ENCODE data around the gene DNAH2.

DNAH2 gene

GRCh38 chr17:7835814-7836595 is 118.5 kb downstream of the DNAH2 start:
- H3K36me3 ChIP-seq (ENCODE audit: control insufficient read depth, insufficient read depth, low read length): peaks cover 3% of the 10 kb centered on the region
- H3K4me3 ChIP-seq (ENCODE audit: low read length): peak overlapping the region; percentile 83
- no peaks in the 10 kb centered on the region for H3K27me3 ChIP-seq (ENCODE audit: control insufficient read depth, insufficient read depth, low read length)
- H3K27ac ChIP-seq (ENCODE audit: low read depth, low read length): peak overlapping the region; percentile 92
- peaks cover 23% of the 10 kb centered on the region for H3K4me1 ChIP-seq (ENCODE audit: control insufficient read depth, insufficient read depth, low read length)
- H3K9ac ChIP-seq (ENCODE audit: low read length): peak overlapping the region; percentile 93

- Histone ChIP-seq H3K27me3 (ENCODE audit: control insufficient read depth, insufficient read depth, low read length) (no peaks in the 10 kb centered on the region), H3K27ac (ENCODE audit: low read depth, low read length) (peak overlapping the region; percentile 92), H3K9ac (ENCODE audit: low read length) (peak overlapping the region; percentile 93), H3K36me3 (ENCODE audit: control insufficient read depth, insufficient read depth, low read length) (peaks cover 3% of the 10 kb centered on the region), H3K4me1 (ENCODE audit: control insufficient read depth, insufficient read depth, low read length) (peaks cover 28% of the 10 kb centered on the region), H3K4me3 (ENCODE audit: low read length) (peak overlapping the region; percentile 83)
Observed at GRCh38 chr17:7836596-7837407, 119.3 kb downstream of the DNAH2 start.

DNA sequence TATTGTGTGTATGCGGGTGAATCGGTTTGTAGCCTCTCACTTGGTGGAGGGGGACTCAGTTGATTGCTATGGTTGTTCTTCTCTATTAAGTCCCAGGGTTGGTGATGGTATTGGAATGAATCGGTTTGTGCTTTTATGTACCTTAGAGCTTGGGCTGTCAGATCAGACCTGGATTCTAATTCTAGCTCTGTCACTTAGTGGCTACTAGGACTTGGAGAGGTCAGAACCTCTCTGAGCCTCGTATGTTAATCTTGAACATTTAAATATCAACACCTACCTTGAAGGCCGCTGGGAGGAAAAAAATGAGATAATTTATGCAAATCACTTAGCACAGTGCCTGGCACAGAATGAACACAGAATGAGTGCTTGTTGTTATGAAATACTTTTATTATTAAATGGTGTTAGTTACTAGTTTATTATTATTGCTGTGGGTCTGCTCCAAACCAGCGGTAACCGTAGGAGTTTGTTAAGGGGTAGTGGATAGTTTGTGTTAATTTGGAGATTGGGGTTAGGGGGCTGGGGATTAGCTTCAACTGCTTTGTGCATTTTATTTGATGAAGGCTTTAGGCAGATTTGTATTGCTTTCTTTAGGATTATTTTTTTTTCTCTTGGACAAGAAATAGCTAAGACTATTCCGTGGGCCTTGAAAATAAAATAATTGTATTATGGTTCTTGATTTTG is 120.0 kb downstream of the DNAH2 start:
- Histone ChIP-seq H3K4me3 (ENCODE audit: low read length) (peak overlapping the region; percentile 83), H3K36me3 (ENCODE audit: control insufficient read depth, insufficient read depth, low read length) (peaks cover 3% of the 10 kb centered on the region), H3K9ac (ENCODE audit: low read length) (peak overlapping the region; percentile 45), H3K27ac (ENCODE audit: low read depth, low read length) (peak overlapping the region; percentile 92), H3K27me3 (ENCODE audit: control insufficient read depth, insufficient read depth, low read length) (no peaks in the 10 kb centered on the region), H3K4me1 (ENCODE audit: control insufficient read depth, insufficient read depth, low read length) (peaks cover 28% of the 10 kb centered on the region)

- no peaks in the 10 kb centered on the region for H3K27me3 ChIP-seq (ENCODE audit: control insufficient read depth, insufficient read depth, low read length)
- peak overlapping the region; percentile 92 for H3K27ac ChIP-seq (ENCODE audit: low read depth, low read length)
- H3K36me3 ChIP-seq (ENCODE audit: control insufficient read depth, insufficient read depth, low read length): peaks cover 3% of the 10 kb centered on the region
- peaks cover 26% of the 10 kb centered on the region for H3K4me1 ChIP-seq (ENCODE audit: control insufficient read depth, insufficient read depth, low read length)
- peak overlapping the region; percentile 25 for H3K9ac ChIP-seq (ENCODE audit: low read length)
- H3K4me3 ChIP-seq (ENCODE audit: low read length): peak overlapping the region; percentile 53
Observed at GRCh38 chr17:7838090-7839075, 120.8 kb downstream of the DNAH2 start.

DNA sequence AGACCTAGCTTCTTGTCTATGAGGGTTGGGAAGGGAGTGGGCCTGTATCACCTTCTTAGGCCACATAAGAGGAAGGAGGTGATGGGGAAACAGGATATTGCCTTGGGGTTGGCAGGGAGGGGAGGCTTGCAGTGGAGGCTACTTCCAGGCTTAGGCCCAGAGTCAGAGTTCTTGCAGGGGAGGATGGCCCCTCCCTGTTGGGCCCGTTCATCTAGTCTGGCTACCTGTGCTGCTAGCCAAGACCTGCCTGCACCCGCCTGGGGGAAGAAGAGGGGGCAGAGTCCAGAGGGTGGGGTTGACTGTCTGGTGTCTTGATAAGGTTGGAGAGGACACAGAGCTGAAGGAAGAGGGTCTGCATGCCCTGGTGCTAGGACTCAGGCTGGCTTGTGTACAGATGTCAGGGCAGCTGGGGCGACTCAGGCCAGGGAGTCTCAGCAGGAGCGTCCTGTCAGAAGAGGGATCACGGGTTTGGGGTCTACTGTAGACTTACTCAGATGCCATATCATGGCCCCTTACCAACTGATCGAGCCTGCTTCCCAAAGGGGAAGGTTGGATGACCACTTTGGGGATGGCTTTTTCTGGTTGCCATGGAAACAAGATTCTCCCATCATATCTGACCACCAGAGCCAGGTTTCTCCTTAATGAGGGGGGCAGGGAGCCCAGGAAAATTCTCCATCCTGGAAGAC is 121.8 kb downstream of the DNAH2 start:
- H3K36me3 ChIP-seq (ENCODE audit: control insufficient read depth, insufficient read depth, low read length): peaks cover 3% of the 10 kb centered on the region
- H3K27me3 ChIP-seq (ENCODE audit: control insufficient read depth, insufficient read depth, low read length): no peaks in the 10 kb centered on the region
- H3K4me1 ChIP-seq (ENCODE audit: control insufficient read depth, insufficient read depth, low read length): peaks cover 23% of the 10 kb centered on the region
- no peak overlapping the region for H3K9ac ChIP-seq (ENCODE audit: low read length)
- peak overlapping the region; percentile 50 for H3K27ac ChIP-seq (ENCODE audit: low read depth, low read length)
- H3K4me3 ChIP-seq (ENCODE audit: low read length): peak overlapping the region; percentile 53

- Histone ChIP-seq H3K4me1 (ENCODE audit: control insufficient read depth, insufficient read depth, low read length) (peaks cover 23% of the 10 kb centered on the region), H3K27me3 (ENCODE audit: control insufficient read depth, insufficient read depth, low read length) (no peaks in the 10 kb centered on the region), H3K4me3 (ENCODE audit: low read length) (no peak overlapping the region), H3K9ac (ENCODE audit: low read length) (no peak overlapping the region), H3K27ac (ENCODE audit: low read depth, low read length) (no peak overlapping the region), H3K36me3 (ENCODE audit: control insufficient read depth, insufficient read depth, low read length) (peaks cover 3% of the 10 kb centered on the region)
Observed at GRCh38 chr17:7839876-7840261, 122.3 kb downstream of the DNAH2 start.

DNA sequence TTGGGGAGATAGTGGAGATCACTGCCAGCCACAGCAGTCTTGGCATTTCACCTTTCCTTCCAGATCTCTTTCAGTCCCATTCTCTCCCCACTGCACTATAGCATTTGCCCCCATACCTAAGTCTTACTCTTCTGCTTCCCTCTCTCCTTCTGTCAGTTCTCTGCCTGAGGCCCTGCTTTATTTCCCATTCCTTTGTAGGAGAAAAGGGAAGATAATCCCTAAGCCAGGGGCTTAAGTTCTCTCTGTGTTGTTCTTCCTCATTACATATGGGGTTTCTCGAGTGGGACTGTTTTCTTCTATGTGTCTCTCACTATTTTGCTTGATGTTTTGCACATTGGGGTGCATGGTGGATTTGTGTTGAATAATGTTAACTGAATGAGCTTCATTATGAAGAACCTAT is 122.9 kb downstream of the DNAH2 start:
- Histone ChIP-seq H3K27ac (ENCODE audit: low read depth, low read length) (no peak overlapping the region), H3K4me1 (ENCODE audit: control insufficient read depth, insufficient read depth, low read length) (peaks cover 28% of the 10 kb centered on the region), H3K27me3 (ENCODE audit: control insufficient read depth, insufficient read depth, low read length) (no peaks in the 10 kb centered on the region), H3K9ac (ENCODE audit: low read length) (no peak overlapping the region), H3K36me3 (ENCODE audit: control insufficient read depth, insufficient read depth, low read length) (peaks cover 3% of the 10 kb centered on the region), H3K4me3 (ENCODE audit: low read length) (no peak overlapping the region)

- Histone ChIP-seq H3K36me3 (ENCODE audit: control insufficient read depth, insufficient read depth, low read length) (peaks cover 3% of the 10 kb centered on the region), H3K4me1 (ENCODE audit: control insufficient read depth, insufficient read depth, low read length) (peaks cover 31% of the 10 kb centered on the region), H3K9ac (ENCODE audit: low read length) (no peak overlapping the region), H3K27me3 (ENCODE audit: control insufficient read depth, insufficient read depth, low read length) (no peaks in the 10 kb centered on the region), H3K4me3 (ENCODE audit: low read length) (peak overlapping the region; percentile 90), H3K27ac (ENCODE audit: low read depth, low read length) (peak overlapping the region; percentile 96)
Observed at GRCh38 chr17:7840875-7841274, 123.3 kb downstream of the DNAH2 start.

GRCh38 chr17:7841396-7841914 is 123.9 kb downstream of the DNAH2 start:
- peak overlapping the region; percentile 94 for H3K9ac ChIP-seq (ENCODE audit: low read length)
- H3K4me1 ChIP-seq (ENCODE audit: control insufficient read depth, insufficient read depth, low read length): peaks cover 31% of the 10 kb centered on the region
- peaks cover 7% of the 10 kb centered on the region for H3K36me3 ChIP-seq (ENCODE audit: control insufficient read depth, insufficient read depth, low read length)
- peak overlapping the region; percentile 96 for H3K27ac ChIP-seq (ENCODE audit: low read depth, low read length)
- no peaks in the 10 kb centered on the region for H3K27me3 ChIP-seq (ENCODE audit: control insufficient read depth, insufficient read depth, low read length)
- peak overlapping the region; percentile 90 for H3K4me3 ChIP-seq (ENCODE audit: low read length)

DNA sequence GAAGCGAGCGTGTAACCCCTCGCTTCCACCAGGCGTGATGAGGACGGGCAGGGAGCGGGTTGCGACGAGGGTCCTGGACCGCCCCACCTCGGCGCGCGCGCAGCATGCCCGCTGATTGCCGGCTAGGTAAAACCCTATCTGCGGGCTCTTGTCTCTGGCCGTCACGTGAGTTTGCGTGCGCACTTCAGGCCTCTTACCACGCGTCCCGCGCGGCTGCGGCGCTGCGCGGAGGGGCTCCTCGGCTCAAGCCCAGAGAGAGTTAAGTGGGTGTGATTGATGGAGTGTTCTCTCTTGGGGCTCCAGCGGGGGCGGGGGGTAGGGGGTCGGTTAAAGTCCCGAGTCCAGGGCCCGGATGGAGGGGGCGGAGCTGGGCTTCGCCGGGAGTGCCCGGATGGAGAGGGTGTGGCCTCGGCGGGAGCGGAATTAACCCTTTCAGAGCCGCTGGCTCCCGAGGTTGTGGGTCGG is 124.4 kb downstream of the DNAH2 start:
- H3K4me3 ChIP-seq (ENCODE audit: low read length): peak overlapping the region; percentile 90
- peak overlapping the region; percentile 96 for H3K27ac ChIP-seq (ENCODE audit: low read depth, low read length)
- H3K27me3 ChIP-seq (ENCODE audit: control insufficient read depth, insufficient read depth, low read length): no peaks in the 10 kb centered on the region
- peak overlapping the region; percentile 94 for H3K9ac ChIP-seq (ENCODE audit: low read length)
- H3K4me1 ChIP-seq (ENCODE audit: control insufficient read depth, insufficient read depth, low read length): peaks cover 27% of the 10 kb centered on the region
- H3K36me3 ChIP-seq (ENCODE audit: control insufficient read depth, insufficient read depth, low read length): peaks cover 12% of the 10 kb centered on the region

Measured in rectal smooth muscle tissue (tissue), 1 donor.